Chondrocyte (in vitro differentiated cells): ENCODE measurements around the gene CDK14. TPM values are rescaled to one million over a fixed set of nuclear protein-coding genes. Genes with fewer than 3 reads are reported as not detected.

Experiments used
- DNase-seq: peaks from one replicate; pipeline ENCODE4 v3.0.0; 2021; ENCODE audit warnings: mixed read lengths, low spot score
- H3K27ac Mint-ChIP-seq: one replicate; pipeline ENCODE4 v1.8.0; 2021; ENCODE audit warnings: mild to moderate bottlenecking, moderate library complexity, mixed read lengths; ENCODE audit not compliant: unreplicated experiment
- H3K27me3 Mint-ChIP-seq: 2 replicates; pipeline ENCODE4 v1.8.0; 2021; ENCODE audit warnings: low read depth, mixed read lengths
- H3K36me3 Mint-ChIP-seq: 2 replicates; pipeline ENCODE4 v1.8.0; 2021; ENCODE audit warnings: low read depth, mixed read lengths
- H3K4me1 Mint-ChIP-seq: 2 replicates; pipeline ENCODE4 v1.8.0; 2021; ENCODE audit warnings: low read depth, mild to moderate bottlenecking, mixed read lengths
- H3K4me3 Mint-ChIP-seq: one replicate; pipeline ENCODE4 v1.8.0; 2021; ENCODE audit warnings: mild to moderate bottlenecking, moderate library complexity, mixed read lengths; ENCODE audit not compliant: unreplicated experiment
- H3K9me3 Mint-ChIP-seq: 2 replicates; pipeline ENCODE4 v1.8.0; 2021; ENCODE audit warnings: low read depth, mixed read lengths
- CTCF ChIP-seq: fragments of 200-600 bp; sonication (generic); IDR thresholded peaks from 2 replicates; pipeline ENCODE4 v1.5.0; 2021; ENCODE audit warnings: antibody characterized with exemption, mild to moderate bottlenecking, moderate library complexity
- total RNA-seq: library from RNA; stranded (reverse); gene quantifications from 3 replicates; pipeline ENCODE4 v1.2.1, GENCODE V29; 2021

Gene CDK14
- total RNA-seq, 1 donor from 2014 or later = 61.4 TPM

DNA sequence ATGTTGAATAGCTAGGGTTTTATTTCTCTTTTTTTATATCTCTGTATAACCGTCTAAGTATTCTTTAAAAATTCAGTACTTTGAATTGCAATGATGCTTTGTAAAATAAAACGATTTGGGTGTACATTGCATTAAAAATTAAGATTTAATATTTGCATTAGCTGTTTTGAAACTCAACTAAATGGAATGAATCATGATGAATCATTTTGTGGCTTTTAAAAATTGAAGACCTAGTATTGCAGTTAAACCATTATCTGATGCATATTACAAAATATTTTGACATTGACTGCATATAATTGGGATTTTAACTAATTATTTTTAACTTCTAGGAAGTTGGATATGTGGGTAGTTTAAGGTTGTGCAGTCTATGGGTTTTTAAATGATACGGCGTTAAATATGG, 314.0 kb downstream of the CDK14 start:
- Mint-ChIP-seq H3K27me3 (no peaks in the 10 kb centered on the region), H3K4me1 (peaks cover 13% of the 10 kb centered on the region), H3K4me3 (no peak overlapping the region), H3K9me3 (no peaks in the 10 kb centered on the region), H3K36me3 (peaks cover 5% of the 10 kb centered on the region), H3K27ac (no peak overlapping the region)
- no peak for DNase-seq
- no peak for TF ChIP-seq CTCF

DNA sequence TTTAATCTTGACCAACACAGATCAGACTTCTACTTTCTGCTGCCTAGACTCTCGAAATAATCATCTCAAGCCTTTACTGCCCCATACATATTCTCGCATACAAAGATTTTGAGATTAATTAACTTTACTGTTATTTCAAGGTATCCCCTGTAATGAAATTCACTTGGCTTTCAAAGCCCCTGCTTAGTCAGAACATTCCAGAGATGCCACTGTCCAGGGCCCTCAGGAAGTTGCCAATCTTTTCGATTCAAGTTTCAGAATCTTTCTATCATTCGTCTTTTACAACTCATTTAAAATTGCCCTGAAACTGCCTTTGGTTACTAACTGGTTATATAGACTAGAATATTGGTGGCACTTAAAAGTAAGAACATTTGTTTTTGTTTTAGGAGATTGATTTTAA, 320.2 kb downstream of the CDK14 start:
- H3K27me3 Mint-ChIP-seq = no peaks in the 10 kb centered on the region
- peaks cover 1% of the 10 kb centered on the region for H3K36me3 Mint-ChIP-seq
- peaks cover 20% of the 10 kb centered on the region for H3K4me1 Mint-ChIP-seq
- DNase-seq = no peak
- H3K27ac Mint-ChIP-seq = no peak overlapping the region
- H3K4me3 Mint-ChIP-seq = no peak overlapping the region
- TF ChIP-seq CTCF = no peak
- H3K9me3 Mint-ChIP-seq = no peaks in the 10 kb centered on the region

DNA sequence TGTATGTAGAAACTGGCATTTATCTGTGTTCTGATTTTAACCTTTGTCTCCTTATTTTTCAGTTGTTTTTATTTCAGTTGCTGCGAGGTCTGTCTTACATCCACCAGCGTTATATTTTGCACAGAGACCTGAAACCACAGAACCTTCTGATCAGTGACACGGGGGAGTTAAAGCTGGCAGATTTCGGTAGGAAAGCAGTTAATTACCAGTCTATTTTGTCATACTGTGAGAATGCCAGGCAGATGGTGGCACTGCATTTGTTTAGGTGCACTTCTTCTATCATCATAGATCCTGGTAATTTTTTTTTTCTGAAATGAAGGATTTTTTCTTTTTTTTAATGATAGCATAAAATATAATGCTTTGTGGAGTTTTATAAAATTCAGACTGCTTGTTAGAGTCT, 321.4 kb downstream of the CDK14 start:
- no peak for TF ChIP-seq CTCF
- H3K4me3 Mint-ChIP-seq = no peak overlapping the region
- H3K27me3 Mint-ChIP-seq = no peaks in the 10 kb centered on the region
- DNase-seq = no peak
- H3K9me3 Mint-ChIP-seq = no peaks in the 10 kb centered on the region
- no peak overlapping the region for H3K27ac Mint-ChIP-seq
- H3K36me3 Mint-ChIP-seq = no peaks in the 10 kb centered on the region
- peaks cover 20% of the 10 kb centered on the region for H3K4me1 Mint-ChIP-seq

DNA sequence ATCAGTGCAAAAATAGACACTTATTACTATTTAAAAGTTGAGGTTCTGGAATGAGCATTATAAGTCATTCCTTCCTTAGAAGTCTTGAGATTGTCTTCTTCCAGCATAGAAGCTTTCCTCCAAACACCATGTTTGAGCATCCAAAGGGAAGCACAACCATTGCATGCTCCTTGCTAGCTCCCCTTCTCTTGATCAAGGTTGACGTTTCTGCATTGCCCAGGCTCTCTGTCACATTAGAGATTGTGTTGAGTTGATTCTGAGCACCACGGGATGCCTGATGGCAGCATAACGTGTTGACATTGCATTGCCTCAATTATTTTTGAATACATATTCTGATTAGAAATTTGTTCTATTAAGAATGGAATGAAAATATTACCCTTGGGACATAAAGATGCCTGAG, 322.2 kb downstream of the CDK14 start:
- H3K36me3 Mint-ChIP-seq = no peaks in the 10 kb centered on the region
- H3K27ac Mint-ChIP-seq = no peak overlapping the region
- H3K4me1 Mint-ChIP-seq = peaks cover 20% of the 10 kb centered on the region
- TF ChIP-seq CTCF = no peak
- H3K9me3 Mint-ChIP-seq = no peaks in the 10 kb centered on the region
- H3K27me3 Mint-ChIP-seq = no peaks in the 10 kb centered on the region
- H3K4me3 Mint-ChIP-seq = no peak overlapping the region
- no peak for DNase-seq

DNA sequence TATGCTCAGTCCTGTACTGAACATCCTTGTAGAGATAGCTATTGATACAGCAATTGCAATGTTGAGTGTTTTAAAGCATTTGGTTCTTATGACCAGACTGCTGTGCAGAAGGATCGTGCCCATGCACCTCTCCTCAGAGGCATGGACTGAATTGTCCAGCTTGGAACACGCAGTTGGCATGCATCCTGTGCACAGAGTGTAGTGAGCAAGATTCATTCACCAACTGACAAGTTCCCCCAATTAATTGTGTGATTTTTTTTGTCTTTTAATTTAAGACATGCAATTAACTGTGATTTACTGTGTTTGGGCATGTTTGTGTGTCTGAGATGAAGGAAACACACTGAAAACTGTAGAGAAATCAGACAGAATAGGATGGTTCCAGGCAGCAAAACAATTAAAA, 323.7 kb downstream of the CDK14 start:
- Mint-ChIP-seq H3K36me3 (peaks cover 2% of the 10 kb centered on the region), H3K9me3 (no peaks in the 10 kb centered on the region), H3K4me3 (no peak overlapping the region), H3K27ac (no peak overlapping the region), H3K27me3 (no peaks in the 10 kb centered on the region), H3K4me1 (peaks cover 25% of the 10 kb centered on the region)
- DNase-seq = no peak
- no peak for TF ChIP-seq CTCF
